Measurements from ENCODE around the gene RASL10B.

- TF ChIP-seq CTCF (IDR thresholded peaks at IDR 0.05): no peak
- no peak for TF ChIP-seq POLR2AphosphoS5 (IDR thresholded peaks at IDR 0.05; ENCODE audit: insufficient read depth in 1 of 2, low read depth in 1 of 2)
These were observed 25.7 kb upstream of the RASL10B start for GRCh38 chr17:35705705-35706104.
